HepG2 (cell line): ENCODE results near the gene ANTXRL. TPM values are rescaled to one million over a fixed set of nuclear protein-coding genes. Genes with fewer than 3 reads are reported as not detected.

Source experiments
- ATAC-seq: fragments of 200-7000 bp; cut with Tn5 transposase; 3 replicates; pipeline ENCODE4 v1.9.1; 2020; ENCODE audit warnings: mild to moderate bottlenecking, moderate library complexity
- BruUV-seq: library from RNA; stranded (reverse); fragments of 400-500 nt; replicated peaks from 2 replicates; lab custom pipeline; 2021; lab: Mats Ljungman, UMichigan
- CTCF ChIA-PET: fragments of 300-600 bp; formaldehyde crosslinking; extraction: SDS; loops from one replicate; lab custom pipeline; 2021; ENCODE audit warnings: low total read pairs, inconsistent platforms, low intra/inter-chr PET ratio; lab: Yijun Ruan, JAX
- POLR2A ChIA-PET: fragments of 350-600 bp; sonication (Branson Sonifier 250); formaldehyde crosslinking; loops from one replicate; lab custom pipeline; 2020; ENCODE audit warnings: antibody characterized with exemption, inconsistent platforms; lab: Yijun Ruan, JAX
- DNase-seq: peaks from one replicate; pipeline ENCODE4 v3.0.0-alpha.2; 2015; ENCODE audit warnings: low spot score
- FAIRE-seq: peaks from 3 replicates; lab custom pipeline; 2011; peaks lifted over from hg19 to GRCh38; lab: Jason Lieb, UNC
- H2AFZ ChIP-seq: one replicate; pipeline ENCODE4 v1.6.1; 2011; ENCODE audit warnings: low read length, inconsistent platforms
- H3K27ac ChIP-seq: fragments of 300-600 bp; 3 replicates; pipeline ENCODE4 v1.8.0; 2011; ENCODE audit warnings: mixed run types, mild to moderate bottlenecking, mixed read lengths, low read length, inconsistent platforms; ENCODE audit not compliant: insufficient read depth; ENCODE audit errors: extremely low read length
- H3K27me3 ChIP-seq, 2 experiments: fragments of 200-600 bp in 1 of 2; 2 replicates in 1 of 2; 3 replicates in 1 of 2; pipeline versions ENCODE4 v1.6.0 to v1.8.0; 2011; ENCODE audit warnings: low read length in 2 of 2, mild to moderate bottlenecking in 2 of 2, moderate library complexity in 2 of 2, inconsistent platforms in 1 of 2; ENCODE audit not compliant: insufficient read depth in 2 of 2, control insufficient read depth in 1 of 2
- H3K36me3 ChIP-seq, 2 experiments: fragments of 200-600 bp in 1 of 2; replicated peaks in 1 of 2; 2 replicates in 1 of 2; 3 replicates in 1 of 2; pipeline versions ENCODE4 v1.5.1 to v1.8.0; 2011; ENCODE audit warnings: low read length in 2 of 2, inconsistent platforms in 1 of 2; ENCODE audit not compliant: insufficient read depth in 2 of 2, control insufficient read depth in 1 of 2
- H3K4me1 ChIP-seq: 2 replicates; pipeline ENCODE4 v1.5.1; 2012; ENCODE audit warnings: low read length, inconsistent platforms; ENCODE audit not compliant: insufficient read depth
- H3K4me2 ChIP-seq: 2 replicates; pipeline ENCODE4 v1.6.0; 2011; ENCODE audit warnings: low read depth, low read length, inconsistent platforms
- H3K4me3 ChIP-seq, 3 experiments: fragments of 200-600 bp in 1 of 3; sonication (generic), shearing (Covaris generic) in 1 of 3; replicated peaks in 1 of 3; 2 replicates each; pipeline ENCODE4 v1.5.1; 2011 to 2016; ENCODE audit warnings: low read length in 3 of 3, inconsistent platforms in 2 of 3, low read depth in 2 of 3, mild to moderate bottlenecking in 2 of 3, control low read depth in 1 of 3, mixed read lengths in 1 of 3; ENCODE audit not compliant: insufficient read depth in 1 of 3
- H3K79me2 ChIP-seq: one replicate; pipeline ENCODE4 v1.6.1; 2011; ENCODE audit warnings: low read length, inconsistent platforms; ENCODE audit not compliant: insufficient read depth
- H3K9ac ChIP-seq: 2 replicates; pipeline ENCODE4 v1.6.0; 2011; ENCODE audit warnings: mild to moderate bottlenecking, low read depth, low read length, inconsistent platforms; ENCODE audit not compliant: insufficient read depth
- H3K9me3 ChIP-seq: 2 replicates; pipeline ENCODE4 v1.5.1; 2012; ENCODE audit warnings: mild to moderate bottlenecking, low read length
- H4K20me1 ChIP-seq: 2 replicates; pipeline ENCODE4 v1.6.0; 2011; ENCODE audit warnings: inconsistent platforms, mild to moderate bottlenecking, low read length, moderate library complexity; ENCODE audit not compliant: insufficient read depth
- BRCA1 ChIP-seq: sonication (generic); formaldehyde crosslinking; IDR thresholded peaks from 2 replicates; pipeline ENCODE4 v1.4.0; 2020; ENCODE audit warnings: missing genetic modification reagents
- CBX2 ChIP-seq, 2 experiments: fragments of 200-600 bp in 1 of 2; sonication (generic); formaldehyde crosslinking in 1 of 2; IDR thresholded peaks; 2 replicates each; pipeline versions ENCODE4 v1.7.0 to v1.8.1; 2018 to 2022; ENCODE audit warnings: low read depth in 2 of 2, low read length in 1 of 2, mild to moderate bottlenecking in 1 of 2, missing genetic modification reagents in 1 of 2
- HNRNPK ChIP-seq: fragments of 200-400 bp; formaldehyde crosslinking; IDR thresholded peaks from 2 replicates; pipeline ENCODE4 v1.6.1; 2018; ENCODE audit warnings: low read length, low read depth, moderate library complexity, mild to moderate bottlenecking; ENCODE audit not compliant: poor library complexity, severe bottlenecking
- IRF2 ChIP-seq: IDR thresholded peaks from 2 replicates; pipeline ENCODE4 v1.6.1; 2018; ENCODE audit warnings: missing genetic modification reagents, missing compliant biosample characterization
- NRL ChIP-seq: sonication (generic); formaldehyde crosslinking; IDR thresholded peaks from 2 replicates; pipeline ENCODE4 v1.5.0; 2020; ENCODE audit warnings: missing genetic modification reagents, mild to moderate bottlenecking, moderate library complexity, borderline replicate concordance
- PCBP1 ChIP-seq: fragments of 200-400 bp; formaldehyde crosslinking; IDR thresholded peaks from 2 replicates; pipeline ENCODE4 v1.6.1; 2017; ENCODE audit warnings: mild to moderate bottlenecking, low read depth, low read length, borderline replicate concordance
- POLR2AphosphoS5 ChIP-seq: IDR thresholded peaks from 2 replicates; pipeline ENCODE4 v1.6.1; 2012; ENCODE audit warnings: low read depth, low read length
- THAP11 ChIP-seq: IDR thresholded peaks from 2 replicates; pipeline ENCODE4 v1.6.1; 2016; ENCODE audit warnings: missing biosample characterization, missing genetic modification reagents
- U2AF2 ChIP-seq: fragments of 200-400 bp; formaldehyde crosslinking; IDR thresholded peaks from 2 replicates; pipeline ENCODE4 v1.6.1; 2017; ENCODE audit warnings: low read depth, mild to moderate bottlenecking, low read length
- XBP1 ChIP-seq: sonication (generic); formaldehyde crosslinking; IDR thresholded peaks from 2 replicates; pipeline ENCODE4 v1.5.0; 2020; ENCODE audit warnings: missing genetic modification reagents
- ZNF329 ChIP-seq: sonication (generic); formaldehyde crosslinking; IDR thresholded peaks from 2 replicates; pipeline ENCODE4 v1.9.0; 2021; ENCODE audit warnings: low read depth, mild to moderate bottlenecking, missing genetic modification reagents
- ZSCAN25 ChIP-seq: sonication (generic); formaldehyde crosslinking; IDR thresholded peaks from 2 replicates; pipeline ENCODE4 v1.8.0; 2022; ENCODE audit warnings: mild to moderate bottlenecking, missing genetic modification reagents
- WGBS: methylation state at CpG from one replicate; pipeline ENCODE4 v1.1.6; 2017; ENCODE audit warnings: low lambda C conversion rate; 5-methylcytosine and 5-hydroxymethylcytosine counted together
- in situ Hi-C: cut with HindIII; loops from 2 replicates; pipeline ENCODE4 v1.10.0; 2017; ENCODE audit warnings: low pct_unique_long_range_greater_than_20kb; ENCODE audit not compliant: extremely low pct_ligation_motif_present
- intact Hi-C: fragments of 100-400 bp; cut with micrococcal nuclease; formaldehyde crosslinking; loops from one replicate; pipeline ENCODE4 v1.10.0; 2022; ENCODE audit not compliant: unreplicated experiment
- polyA plus RNA-seq, 8 experiments: library from polyadenylated mRNA; depleted of rRNA in 3 of 8; stranded (reverse) in 7 of 8; unstranded in 1 of 8; fragments of >200 nt; fragmentation: Illumina TruSeq in 4 of 8; extraction: Trizol in 4 of 8; gene quantifications; 2 replicates each; pipeline versions ENCODE4 v1.2.1 to v1.2.3, GENCODE V29; 2011 to 2016; ENCODE audit warnings: low read depth in 4 of 8, missing spikeins in 1 of 8, mixed read lengths in 1 of 8; ENCODE audit not compliant: insufficient read depth in 1 of 8
- total RNA-seq, 5 experiments: library from RNA; depleted of rRNA; stranded (reverse); fragments of >200 nt; fragmentation: Illumina TruSeq; extraction: Trizol; gene quantifications; 2 replicates each; pipeline ENCODE4 v1.2.3, GENCODE V29; 2016; ENCODE audit warnings: low read depth in 1 of 5
- TF ChIP-seq, protein P1 (sequence below): sonication (generic); formaldehyde crosslinking; conservative IDR thresholded peaks from 2 replicates; pipeline ENCODE4 v1.5.0; 2020; ENCODE audit warnings: missing genetic modification reagents
- TF ChIP-seq, protein P2 (sequence below): sonication (generic); formaldehyde crosslinking; IDR thresholded peaks from 2 replicates; pipeline ENCODE4 v1.5.1; 2020; ENCODE audit warnings: mild to moderate bottlenecking, moderate library complexity, missing genetic modification reagents

The ANTXRL gene
- total and polyA plus RNA-seq, 2 of the 13 experiments (the other 11 are each of a cell fraction or from before 2014, with no cell fraction given), result not detected

DNA sequence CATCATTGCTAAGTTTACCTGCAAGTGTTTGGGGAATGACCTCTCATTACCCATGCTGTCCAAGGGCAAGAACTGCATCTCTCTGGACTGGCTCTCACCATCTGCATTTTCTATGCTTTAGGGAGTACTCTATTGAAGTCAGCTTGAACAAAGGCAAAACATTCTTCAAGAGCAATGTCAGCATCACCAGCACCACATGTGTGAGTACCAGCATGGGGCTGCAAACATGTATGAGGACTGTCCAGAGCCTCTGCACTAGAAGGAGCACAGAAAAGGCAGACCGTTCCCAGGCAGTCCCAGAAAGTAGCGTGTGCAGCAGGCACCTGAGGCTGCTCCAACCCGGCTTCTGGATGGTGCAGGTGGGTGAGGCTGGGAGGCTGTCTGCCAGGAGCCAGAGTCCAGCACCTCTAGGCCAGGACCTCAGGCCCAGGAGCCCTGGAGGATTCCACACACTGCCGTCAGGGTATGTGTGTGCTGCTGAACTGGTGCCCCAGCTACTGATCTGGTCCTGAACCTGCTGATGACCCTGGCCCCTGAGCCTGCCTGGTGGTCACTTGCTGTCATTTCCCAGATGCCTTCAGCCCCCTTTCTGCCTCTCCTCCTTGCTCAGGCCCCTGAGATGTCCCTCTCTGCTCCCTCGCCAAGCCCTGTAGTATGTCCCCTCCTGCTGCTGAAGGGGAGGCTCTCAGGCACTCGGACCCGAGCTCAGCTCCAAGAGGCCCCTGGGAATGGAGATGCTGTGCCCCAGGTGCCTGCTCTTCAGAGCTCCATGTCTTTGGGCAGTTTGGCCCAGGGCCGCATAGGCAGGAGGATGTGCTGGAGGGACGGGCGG, 20.7 kb downstream of the ANTXRL start:
- no peak for DNase-seq
- intact Hi-C loops, result no loop called here
- no peaks in the 10 kb centered on the region for H3K4me1 ChIP-seq

DNA sequence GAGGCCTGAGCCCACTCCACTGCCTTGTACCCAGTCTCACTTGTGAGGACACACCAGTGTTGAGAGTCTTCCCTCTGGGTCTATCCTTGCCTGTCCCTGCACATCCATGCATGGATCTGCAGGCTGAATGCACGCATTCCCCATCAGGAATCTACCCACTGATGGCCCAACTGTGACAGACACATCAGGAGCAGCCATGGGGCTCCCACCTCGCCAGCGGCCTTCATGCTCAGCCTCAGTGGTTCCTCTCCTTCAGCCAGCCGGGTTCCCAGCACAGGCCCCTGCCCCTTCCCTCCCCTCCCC, 21.3 kb downstream of the ANTXRL start:
- no peak overlapping the region for H3K4me3 ChIP-seq
- intact Hi-C loops, result no loop called here
- DNase-seq, result no peak
- H3K79me2 ChIP-seq, result no peaks in the 10 kb centered on the region
- no peak for ATAC-seq
- H3K27me3 ChIP-seq, result peaks cover 3 to 36% of the 10 kb centered on the region in 2 experiments; a peak in 2 of 5 replicates
- H3K4me1 ChIP-seq, result no peaks in the 10 kb centered on the region
- BruUV-seq, result no TSS peak
- no peaks in the 10 kb centered on the region for H3K36me3 ChIP-seq
- no peak for FAIRE-seq
- no peaks in the 10 kb centered on the region for H3K9me3 ChIP-seq
- POLR2A ChIA-PET, result no interaction called here
- TF ChIP-seq THAP11 (CRISPR knock-in tag) (no peak), CBX2 (IDR thresholded peaks at IDR 0.05; ENCODE audit: low read depth, low read length) (no peak), CBX2 (CRISPR knock-in tag; IDR thresholded peaks at IDR 0.05; ENCODE audit: low read depth) (no peak), PCBP1 (0 out of 2 replicates have a peak, but pooled peaks have one; percentile 40), U2AF2 (no peak)
- TF ChIP-seq, protein P1, sequence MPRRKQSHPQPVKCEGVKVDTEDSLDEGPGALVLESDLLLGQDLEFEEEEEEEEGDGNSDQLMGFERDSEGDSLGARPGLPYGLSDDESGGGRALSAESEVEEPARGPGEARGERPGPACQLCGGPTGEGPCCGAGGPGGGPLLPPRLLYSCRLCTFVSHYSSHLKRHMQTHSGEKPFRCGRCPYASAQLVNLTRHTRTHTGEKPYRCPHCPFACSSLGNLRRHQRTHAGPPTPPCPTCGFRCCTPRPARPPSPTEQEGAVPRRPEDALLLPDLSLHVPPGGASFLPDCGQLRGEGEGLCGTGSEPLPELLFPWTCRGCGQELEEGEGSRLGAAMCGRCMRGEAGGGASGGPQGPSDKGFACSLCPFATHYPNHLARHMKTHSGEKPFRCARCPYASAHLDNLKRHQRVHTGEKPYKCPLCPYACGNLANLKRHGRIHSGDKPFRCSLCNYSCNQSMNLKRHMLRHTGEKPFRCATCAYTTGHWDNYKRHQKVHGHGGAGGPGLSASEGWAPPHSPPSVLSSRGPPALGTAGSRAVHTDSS, result no peak
- TF ChIP-seq, protein P2, sequence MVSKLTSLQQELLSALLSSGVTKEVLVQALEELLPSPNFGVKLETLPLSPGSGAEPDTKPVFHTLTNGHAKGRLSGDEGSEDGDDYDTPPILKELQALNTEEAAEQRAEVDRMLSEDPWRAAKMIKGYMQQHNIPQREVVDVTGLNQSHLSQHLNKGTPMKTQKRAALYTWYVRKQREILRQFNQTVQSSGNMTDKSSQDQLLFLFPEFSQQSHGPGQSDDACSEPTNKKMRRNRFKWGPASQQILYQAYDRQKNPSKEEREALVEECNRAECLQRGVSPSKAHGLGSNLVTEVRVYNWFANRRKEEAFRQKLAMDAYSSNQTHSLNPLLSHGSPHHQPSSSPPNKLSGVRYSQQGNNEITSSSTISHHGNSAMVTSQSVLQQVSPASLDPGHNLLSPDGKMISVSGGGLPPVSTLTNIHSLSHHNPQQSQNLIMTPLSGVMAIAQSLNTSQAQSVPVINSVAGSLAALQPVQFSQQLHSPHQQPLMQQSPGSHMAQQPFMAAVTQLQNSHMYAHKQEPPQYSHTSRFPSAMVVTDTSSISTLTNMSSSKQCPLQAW (CRISPR knock-in tag), result no peak
- TF ChIP-seq, all 625 proteins: peak for 1
- WGBS, result 0% methylated on average over 3 of the region's 4 CpGs
- Histone ChIP-seq H4K20me1 (peaks cover 3% of the 10 kb centered on the region; the same call in 1 of the 2 replicates), H3K27ac (no peak overlapping the region), H3K4me2 (no peak overlapping the region), H2AFZ (no peak overlapping the region), H3K9ac (no peak overlapping the region)
- CTCF ChIA-PET, result no interaction called here
- in situ Hi-C loops, result no loop called here

More for the DNA sequence above, 20.7 kb downstream of the ANTXRL start:
- no peak for TF ChIP-seq POLR2AphosphoS5
- TF ChIP-seq XBP1, result no peak
- TF ChIP-seq HNRNPK, result no peak
- TF ChIP-seq ZSCAN25, result no peak
- no peak for TF ChIP-seq ZNF329 (CRISPR knock-in tag)
- TF ChIP-seq IRF2 (CRISPR knock-in tag), result no peak
- no peak for TF ChIP-seq BRCA1 (CRISPR knock-in tag)
- no peak for TF ChIP-seq NRL (CRISPR knock-in tag)
- ATAC-seq (no peak), FAIRE-seq (no peak)
- no peaks in the 10 kb centered on the region for H3K36me3 ChIP-seq
- 7% methylated on average over 6 of the region's 10 CpGs for WGBS
- no peak overlapping the region for H3K4me2 ChIP-seq
- in situ Hi-C loops, result no loop called here
- peaks cover 3% of the 10 kb centered on the region; the same call in 1 of the 2 replicates for H4K20me1 ChIP-seq
- ChIA-PET CTCF (no interaction called here), POLR2A (no interaction called here)
- no peak overlapping the region for H3K27ac ChIP-seq
- H3K4me3 ChIP-seq, result no peak overlapping the region
- H3K79me2 ChIP-seq, result no peaks in the 10 kb centered on the region
- no peak overlapping the region for H3K9ac ChIP-seq
- no peaks in the 10 kb centered on the region for H3K9me3 ChIP-seq
- H2AFZ ChIP-seq, result no peak overlapping the region
- peaks cover 3 to 33% of the 10 kb centered on the region in 2 experiments; a peak in 2 of 5 replicates for H3K27me3 ChIP-seq
- BruUV-seq, result no TSS peak
